ENCODE measurements around the gene MPV17L2. TPM values are rescaled to one million over a fixed set of nuclear protein-coding genes. Genes with fewer than 3 reads are reported as not detected.

The MPV17L2 gene
- total and polyA plus RNA-seq, 10 of the 15 experiments (the other 5 are each of a cell fraction or from before 2014, with no cell fraction given) = 5.1 to 57.2 (median 22.9) TPM

GRCh38 chr19:18143902-18144301 lies 49.1 kb upstream of the MPV17L2 start (continued):
- TF ChIP-seq SMAD1 (IDR thresholded peaks at IDR 0.05; ENCODE audit: low read depth, partially characterized antibody) (no peak), RAD51 (IDR thresholded peaks at IDR 0.05) (no peak), CREM (IDR thresholded peaks at IDR 0.05; ENCODE audit: low read depth) (no peak), TCF3 (IDR thresholded peaks at IDR 0.05; ENCODE audit: borderline replicate concordance, insufficient read depth, low read depth, low read length) (no peak), SRF (IDR thresholded peaks at IDR 0.05; ENCODE audit: low read depth in 2 of 2, low read length in 2 of 2) (no peak)

GRCh38 chr19:18144361-18144760 lies 48.7 kb upstream of the MPV17L2 start:
- BruUV-seq (replicated peaks) = no TSS peak
- Histone ChIP-seq H3K9me3 (replicated peaks; ENCODE audit: control insufficient read depth, insufficient read depth, low read length) (no peaks in the 10 kb centered on the region), H3K4me1 (ENCODE audit: control insufficient read depth, insufficient read depth, low read length) (no peaks in the 10 kb centered on the region), H3K36me3 (ENCODE audit: control insufficient read depth in 2 of 2, insufficient read depth in 2 of 2, low read length in 1 of 2) (peaks cover 22 to 29% of the 10 kb centered on the region in 2 experiments), H3K79me2 (ENCODE audit: control insufficient read depth, insufficient read depth, low read length) (no peaks in the 10 kb centered on the region), H2AFZ (ENCODE audit: control insufficient read depth, low read depth, low read length) (no peak overlapping the region), H3K4me2 (ENCODE audit: control insufficient read depth, insufficient read depth) (no peak overlapping the region), H3K4me3 (no peak overlapping the region), H3K9ac (ENCODE audit: control insufficient read depth, insufficient read depth, low read length) (no peak overlapping the region), H3K27ac (ENCODE audit: control insufficient read depth, insufficient read depth) (no peak overlapping the region), H4K20me1 (ENCODE audit: control insufficient read depth, insufficient read depth) (no peaks in the 10 kb centered on the region), H3K27me3 (replicated peaks in 1 of 2; ENCODE audit: control insufficient read depth in 2 of 2, insufficient read depth in 2 of 2, low read length in 1 of 2) (no peaks in the 10 kb centered on the region)
- DNase-seq (ENCODE audit: low read depth, low spot score) (no peak), FAIRE-seq (no peak), ATAC-seq (no peak)
- intact Hi-C loops (cut with micrococcal nuclease; ENCODE audit: unreplicated experiment) (no loop called here), in situ Hi-C loops (cut with MboI) (no loop called here)
- CTCF ChIA-PET = interaction anchor here (0.7 kb wide), 1 partner anchor 147 kb away, joined by 5 read pairs; no protein-coding TSS in a partner anchor
- RAD21 ChIA-PET (ENCODE audit: unreplicated experiment) = no interaction called here
- SMC1A ChIA-PET (ENCODE audit: uncharacterized antibody, unreplicated experiment) = interaction anchor here (0.6 kb wide), 1 partner anchor 78 kb away, joined by 3 read pairs; no protein-coding TSS in a partner anchor
- POLR2A ChIA-PET = no interaction called here
- WGBS (ENCODE audit: insufficient coverage, insufficient replicate concordance, low lambda C conversion rate, missing lambda C conversion rate) = 98% methylated on average over 16 of the region's 16 CpGs
- no peak for TF ChIP-seq SMC3 (IDR thresholded peaks at IDR 0.05; ENCODE audit: borderline replicate concordance, low read length)
- TF ChIP-seq NRF1 (conservative IDR thresholded peaks at IDR 0.05; ENCODE audit: low read depth, low read length) = no peak
- TF ChIP-seq SMAD1 (IDR thresholded peaks at IDR 0.05; ENCODE audit: low read depth, partially characterized antibody) = no peak
- TF ChIP-seq POLR2A (IDR thresholded peaks at IDR 0.05; ENCODE audit: low read depth, low read length) = no peak
- no peak for TF ChIP-seq FOS (IDR thresholded peaks at IDR 0.05; ENCODE audit: borderline replicate concordance, extremely low read depth, insufficient read length)
- TF ChIP-seq BACH1 (IDR thresholded peaks at IDR 0.05; ENCODE audit: borderline replicate concordance) = no peak
- TF ChIP-seq MLLT1 (IDR thresholded peaks at IDR 0.05) = no peak
- TF ChIP-seq NFYB (IDR thresholded peaks at IDR 0.05; ENCODE audit: insufficient read depth, low read depth, low read length) = no peak
- TF ChIP-seq PAX8 (IDR thresholded peaks at IDR 0.05) = no peak
- TF ChIP-seq NBN (IDR thresholded peaks at IDR 0.05) = no peak
- TF ChIP-seq RELA (IDR thresholded peaks at IDR 0.05; ENCODE audit: borderline replicate concordance, partially characterized antibody) = no peak
- no peak for TF ChIP-seq ZNF622 (IDR thresholded peaks at IDR 0.05)
- TF ChIP-seq E2F8 (IDR thresholded peaks at IDR 0.05; ENCODE audit: low read depth, partially characterized antibody) = no peak
- TF ChIP-seq, protein P1, sequence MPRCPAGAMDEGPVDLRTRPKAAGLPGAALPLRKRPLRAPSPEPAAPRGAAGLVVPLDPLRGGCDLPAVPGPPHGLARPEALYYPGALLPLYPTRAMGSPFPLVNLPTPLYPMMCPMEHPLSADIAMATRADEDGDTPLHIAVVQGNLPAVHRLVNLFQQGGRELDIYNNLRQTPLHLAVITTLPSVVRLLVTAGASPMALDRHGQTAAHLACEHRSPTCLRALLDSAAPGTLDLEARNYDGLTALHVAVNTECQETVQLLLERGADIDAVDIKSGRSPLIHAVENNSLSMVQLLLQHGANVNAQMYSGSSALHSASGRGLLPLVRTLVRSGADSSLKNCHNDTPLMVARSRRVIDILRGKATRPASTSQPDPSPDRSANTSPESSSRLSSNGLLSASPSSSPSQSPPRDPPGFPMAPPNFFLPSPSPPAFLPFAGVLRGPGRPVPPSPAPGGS (IDR thresholded peaks at IDR 0.05; ENCODE audit: borderline replicate concordance, insufficient read depth, low read depth, low read length, poor library complexity, severe bottlenecking) = no peak
- TF ChIP-seq EZH2 (IDR thresholded peaks at IDR 0.05; ENCODE audit: borderline replicate concordance, control insufficient read depth, low read depth, low read length) = no peak
- TF ChIP-seq RB1 (IDR thresholded peaks at IDR 0.05; ENCODE audit: borderline replicate concordance) = no peak

Measured in GM12878 (cell line).